GM19463 (cell line): ENCODE measurements around the gene ADAMTSL4.
"Not testable (repeated sequence)": the region's sequence is repeated elsewhere in the genome, so short reads cannot be mapped to it uniquely, and the experiment has no call there.

Experiments used
- ATAC-seq: cut with Tn5 transposase; IDR thresholded peaks from one replicate; pipeline ENCODE4 v1.9.1; 2021; ENCODE audit warnings: mild to moderate bottlenecking, moderate library complexity; ENCODE audit not compliant: unreplicated experiment

Gene ADAMTSL4

GRCh38 chr1:150565240-150565991, 16.2 kb downstream of the ADAMTSL4 start:
- not testable (repeated sequence) for ATAC-seq

- ATAC-seq, result no peak
These were observed 17.6 kb downstream of the ADAMTSL4 start for GRCh38 chr1:150566589-150567340.

DNA sequence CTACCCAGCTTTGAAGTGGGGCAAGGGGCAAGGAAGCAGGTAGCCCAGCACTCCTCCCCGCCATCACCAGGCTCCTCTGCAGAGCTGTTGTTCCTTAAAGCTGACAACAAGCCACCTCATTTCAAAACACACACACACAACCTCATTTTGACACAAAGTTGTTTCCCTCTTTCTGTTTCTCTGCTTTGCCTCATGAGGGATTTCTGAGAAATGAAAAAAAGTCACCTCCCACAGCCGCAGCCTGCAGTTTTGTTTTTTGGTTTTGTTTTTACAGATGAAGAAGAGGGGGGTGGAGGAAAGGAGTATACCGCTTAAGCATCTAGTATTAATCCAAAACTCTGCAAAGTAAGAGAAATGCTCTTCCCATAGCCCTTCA, 18.1 kb downstream of the ADAMTSL4 start:
- ATAC-seq, result peak; percentile 25

DNA sequence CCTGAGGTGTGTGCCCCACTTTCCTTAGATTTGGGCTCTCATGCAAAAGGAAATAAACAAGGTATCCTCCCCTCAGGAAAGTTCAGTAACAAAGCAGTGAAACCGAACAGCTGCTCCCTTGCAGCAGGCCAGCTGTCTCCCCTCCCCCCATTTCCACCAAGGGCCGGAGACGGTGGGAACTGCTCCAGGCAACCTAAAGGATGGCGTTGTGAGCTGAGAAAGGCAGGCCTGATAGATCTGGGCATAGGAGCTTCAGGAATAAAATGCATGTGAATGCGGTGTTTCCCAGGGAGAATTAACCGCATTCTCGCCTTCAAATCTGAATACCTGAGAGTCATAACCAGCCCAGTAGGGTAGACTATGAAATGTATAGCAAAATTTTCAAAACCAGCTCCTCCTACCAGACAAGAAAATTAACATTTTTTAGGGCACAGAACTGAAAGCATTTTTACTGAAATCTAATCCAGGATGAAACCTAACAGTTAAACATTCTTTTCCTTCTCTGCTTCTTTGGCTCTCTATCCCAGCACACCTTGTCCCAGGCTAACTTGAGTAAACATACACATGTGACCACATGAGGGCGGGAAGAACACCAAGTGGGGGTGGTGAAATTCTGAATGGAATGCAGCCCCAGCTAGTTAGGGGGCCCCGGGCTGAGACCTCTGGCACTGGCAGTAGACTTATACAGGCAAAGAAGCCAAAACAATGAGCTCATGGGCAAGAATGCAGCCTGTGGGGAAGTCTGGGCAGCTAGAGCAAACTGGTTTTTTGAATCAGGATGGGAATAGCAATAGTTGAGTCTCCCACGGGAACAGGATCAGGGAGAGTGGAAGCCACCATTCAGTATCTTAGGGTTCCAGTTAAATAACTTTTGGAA, 18.7 kb downstream of the ADAMTSL4 start:
- ATAC-seq, result peak; percentile 6

- ATAC-seq, result no peak
These were observed 19.4 kb downstream of the ADAMTSL4 start for GRCh38 chr1:150568594-150568966.

DNA sequence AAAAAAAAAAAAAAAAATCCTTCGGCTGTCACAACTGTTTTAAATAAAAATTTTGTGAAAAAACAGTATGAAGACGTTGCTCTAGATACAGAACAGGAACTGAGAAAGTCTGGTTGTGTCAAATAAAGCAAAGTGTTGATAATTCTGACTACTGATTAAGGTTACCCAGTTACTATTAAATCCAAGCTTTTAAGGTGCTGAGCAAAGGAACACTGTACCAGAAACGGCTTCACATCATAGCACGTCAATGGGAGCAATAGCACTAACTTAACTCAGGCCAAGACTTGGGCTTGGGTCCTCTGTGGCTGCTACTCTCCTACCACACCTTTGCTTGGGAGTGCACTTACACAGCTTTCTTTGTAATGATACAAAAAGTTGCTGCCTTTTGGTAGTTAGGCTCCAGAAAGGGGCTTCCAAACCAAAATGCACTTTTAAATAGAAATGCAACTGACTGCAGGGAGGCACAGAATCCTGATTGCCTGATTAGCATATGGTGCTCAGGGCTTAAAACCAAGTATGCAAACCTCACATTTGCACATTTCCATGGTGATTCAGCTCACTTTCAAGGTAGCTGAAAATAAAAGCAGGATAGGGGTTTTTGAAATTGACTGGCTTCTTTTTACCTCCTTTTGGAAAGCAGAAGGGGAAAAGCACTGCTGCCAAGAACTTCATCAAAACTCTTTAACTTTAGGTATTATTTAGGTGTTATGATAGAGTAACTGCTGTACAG, 23.9 kb downstream of the ADAMTSL4 start:
- ATAC-seq, result no peak

DNA sequence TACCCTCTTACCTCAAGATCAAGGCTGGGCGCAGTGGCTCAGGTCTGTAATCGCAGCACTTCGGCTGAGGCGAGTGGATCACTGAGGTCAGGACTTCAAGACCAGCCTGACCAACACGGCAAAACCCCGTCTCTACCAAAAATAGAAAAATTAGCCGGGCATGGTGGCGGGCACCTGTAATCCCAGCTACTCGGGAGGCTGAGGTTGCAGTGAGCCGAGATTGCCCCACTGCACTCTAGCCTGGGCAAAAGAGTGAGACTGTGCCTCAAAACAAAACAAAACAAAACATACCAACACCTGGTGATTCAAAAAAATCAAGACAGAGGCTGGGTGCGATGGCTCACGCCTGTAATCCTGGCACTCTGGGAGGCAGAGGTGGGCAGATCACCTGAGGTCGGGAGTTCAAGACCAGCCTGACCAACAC, 24.5 kb downstream of the ADAMTSL4 start:
- not testable (repeated sequence) for ATAC-seq

GRCh38 chr1:150574260-150575071, 25.3 kb downstream of the ADAMTSL4 start:
- no peak for ATAC-seq

DNA sequence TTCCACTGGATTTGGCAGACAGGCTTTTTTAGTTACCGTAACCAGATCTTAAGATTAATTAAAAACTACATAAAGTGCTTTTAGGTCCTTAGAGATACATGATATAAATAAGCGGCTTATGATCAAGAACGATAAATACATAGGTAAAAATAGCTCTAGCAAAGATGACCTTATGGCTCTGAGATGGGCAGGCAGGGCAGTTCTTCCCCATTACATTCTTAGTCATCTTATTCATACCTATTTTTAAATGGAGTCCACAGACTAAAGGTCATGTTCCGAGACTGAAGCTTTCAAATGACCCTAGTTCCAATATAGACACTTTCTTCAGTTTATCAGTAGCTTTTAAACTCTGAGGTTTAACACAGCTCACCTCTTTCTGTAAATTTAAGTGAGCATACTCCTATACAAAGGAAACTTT, 25.9 kb downstream of the ADAMTSL4 start:
- ATAC-seq, result no peak

DNA sequence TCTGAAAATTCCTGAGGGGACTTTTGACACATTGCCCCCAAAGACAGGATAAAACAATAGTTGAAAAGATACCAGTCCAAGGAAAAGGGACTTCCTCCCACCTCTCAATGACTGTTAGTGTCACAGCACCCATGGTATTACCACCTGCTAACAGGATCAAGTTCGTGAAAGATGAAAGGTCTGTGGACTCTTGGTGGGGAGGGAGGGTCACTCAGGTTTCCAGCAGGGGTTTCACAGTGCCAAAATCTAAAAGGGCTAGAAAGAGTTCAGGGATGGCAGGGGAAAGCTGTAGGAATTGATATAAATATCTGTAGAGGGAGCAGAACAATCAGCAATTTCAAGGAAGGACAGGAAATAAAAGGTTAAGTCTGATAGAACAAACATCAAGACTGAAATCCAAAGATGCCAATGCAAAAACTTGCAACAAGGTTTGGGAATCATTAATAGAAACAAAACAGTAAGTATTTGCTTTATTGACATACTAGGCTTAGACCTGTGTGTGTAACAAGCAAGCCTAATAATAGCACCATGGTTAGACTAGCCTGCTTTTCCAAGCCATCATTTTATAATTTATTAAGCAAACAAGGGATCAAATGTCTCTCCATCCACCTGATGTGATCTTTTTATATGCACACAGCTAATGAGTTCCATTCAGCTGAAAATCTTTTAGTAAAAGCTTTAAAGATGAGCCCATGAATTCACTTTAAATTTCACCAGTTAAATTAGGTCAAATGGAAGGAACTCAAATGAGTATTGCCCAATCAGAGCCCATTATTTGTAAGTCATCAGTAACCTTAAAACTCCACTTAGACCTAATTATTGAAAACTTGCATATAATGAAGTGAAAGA, 26.5 kb downstream of the ADAMTSL4 start:
- ATAC-seq, result no peak

- ATAC-seq, result no peak
These were observed 27.1 kb downstream of the ADAMTSL4 start for GRCh38 chr1:150576367-150576711.

- ATAC-seq, result no peak
These were observed 27.8 kb downstream of the ADAMTSL4 start for GRCh38 chr1:150576794-150577556.

DNA sequence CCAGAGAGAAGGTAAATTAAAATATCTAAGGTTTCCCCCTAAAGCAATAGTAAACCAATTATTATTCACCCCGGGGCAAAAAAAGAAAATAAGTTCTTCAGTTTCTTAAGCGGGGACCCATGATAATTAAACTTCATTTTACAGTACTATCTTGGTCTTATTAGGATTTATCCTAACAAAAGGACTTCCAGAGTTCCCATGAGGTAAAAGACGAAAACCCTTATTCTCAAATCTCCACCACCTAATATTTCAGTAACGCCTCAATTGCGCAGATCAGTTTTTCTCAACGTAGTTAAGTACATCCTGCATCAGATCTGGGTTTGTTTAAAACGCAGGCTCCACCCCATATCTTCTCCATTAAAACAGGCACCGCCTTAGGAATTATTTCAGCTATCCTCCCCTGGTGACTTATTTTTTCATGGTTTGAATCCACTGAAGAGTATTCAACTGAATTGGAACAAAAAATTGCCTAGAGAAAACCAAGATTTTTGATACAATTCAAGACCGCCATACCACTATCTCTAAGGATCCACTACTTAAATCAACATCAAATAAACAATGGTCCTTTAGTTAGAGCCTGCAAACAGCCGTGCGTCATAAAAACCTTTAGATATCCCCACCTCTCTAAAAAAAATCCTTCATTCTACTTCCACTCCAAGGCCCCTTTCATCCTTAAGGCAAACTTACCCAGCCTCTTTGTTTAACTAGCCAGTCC, 28.5 kb downstream of the ADAMTSL4 start:
- no peak for ATAC-seq

GRCh38 chr1:150578272-150579109, 29.3 kb downstream of the ADAMTSL4 start:
- no peak for ATAC-seq

DNA sequence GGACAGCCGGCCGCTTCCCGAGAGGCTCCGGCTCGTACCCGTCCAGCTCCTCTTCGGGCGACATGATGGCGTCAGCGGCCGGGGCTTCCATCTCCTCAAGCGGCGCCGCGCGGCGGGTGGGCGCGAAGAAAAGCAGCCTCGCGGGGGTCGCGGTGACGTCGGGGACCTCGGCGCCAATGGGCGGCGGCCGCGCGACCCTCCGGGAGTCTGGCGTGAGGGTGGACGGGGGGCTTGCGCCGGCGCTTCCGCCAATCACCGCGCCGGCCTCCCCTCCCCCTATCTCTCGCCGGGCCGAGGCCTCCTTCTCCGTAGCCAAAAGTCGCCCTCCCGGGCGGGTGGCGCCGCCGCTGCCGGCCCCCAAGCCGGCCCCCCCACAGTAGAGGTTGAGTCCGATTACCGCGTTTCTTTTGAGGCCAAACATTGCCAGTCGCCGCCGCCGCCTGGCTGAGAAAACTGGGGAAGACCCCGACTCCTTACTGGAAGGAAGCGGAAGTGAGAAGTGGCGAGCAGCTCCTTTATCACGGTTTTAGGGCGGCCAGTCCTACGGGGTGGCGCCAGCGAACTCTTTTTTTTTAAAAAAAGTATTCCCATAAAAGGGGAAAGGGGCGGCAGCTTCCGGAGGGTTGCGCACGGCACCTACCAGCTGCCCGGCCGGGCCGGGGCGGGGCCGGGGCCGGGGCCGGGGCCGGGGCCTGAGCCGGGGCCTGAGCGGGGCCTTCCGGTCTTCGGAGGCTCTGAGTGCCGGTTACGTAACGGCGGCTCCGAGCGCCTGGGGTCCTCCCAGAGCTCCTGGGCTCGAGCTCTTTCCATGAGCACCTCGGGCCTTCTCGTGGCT, 30.1 kb downstream of the ADAMTSL4 start, which contains the start of gene MCL1:
Gene MCL1, minus strand, starts transcription at position 501 of the 835 bp plus-strand sequence. Its CDS starts 80 bp downstream, at position 421.
- ATAC-seq, result peak; percentile 91
